ENCODE results near the gene RUNX2. TPM values are rescaled to one million over a fixed set of nuclear protein-coding genes. Genes with fewer than 3 reads are reported as not detected.

The RUNX2 gene
- total and polyA plus RNA-seq, 8 donors: 0.09 to 3.8 (median 0.35) TPM

DNA sequence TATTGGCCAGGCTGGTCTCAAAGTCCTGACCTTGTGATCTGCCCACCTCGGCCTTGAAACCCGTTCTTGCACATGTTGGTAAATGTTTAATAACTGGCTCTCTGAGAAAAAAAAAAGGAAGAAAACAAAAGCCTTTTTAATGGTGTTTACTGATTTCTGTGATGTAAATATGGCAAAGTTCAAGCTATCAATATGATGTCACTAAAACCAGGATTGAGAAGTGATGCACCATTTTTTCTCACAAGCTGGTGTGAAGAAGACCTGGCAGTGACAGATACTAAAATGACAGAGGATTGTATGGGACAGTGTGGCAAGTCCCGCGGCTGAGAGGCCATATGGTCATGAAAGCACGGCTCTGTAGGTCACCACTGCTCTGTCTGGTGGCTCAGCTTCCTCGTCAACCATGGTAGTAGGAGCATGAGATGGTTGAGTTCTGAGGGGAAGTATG, 245.9 kb downstream of the RUNX2 start:
- intact Hi-C loops (cut with DNase I): no loop called here
- FAIRE-seq (no peak), ATAC-seq (no peak), DNase-seq (no peak)
- TF ChIP-seq, protein P1, sequence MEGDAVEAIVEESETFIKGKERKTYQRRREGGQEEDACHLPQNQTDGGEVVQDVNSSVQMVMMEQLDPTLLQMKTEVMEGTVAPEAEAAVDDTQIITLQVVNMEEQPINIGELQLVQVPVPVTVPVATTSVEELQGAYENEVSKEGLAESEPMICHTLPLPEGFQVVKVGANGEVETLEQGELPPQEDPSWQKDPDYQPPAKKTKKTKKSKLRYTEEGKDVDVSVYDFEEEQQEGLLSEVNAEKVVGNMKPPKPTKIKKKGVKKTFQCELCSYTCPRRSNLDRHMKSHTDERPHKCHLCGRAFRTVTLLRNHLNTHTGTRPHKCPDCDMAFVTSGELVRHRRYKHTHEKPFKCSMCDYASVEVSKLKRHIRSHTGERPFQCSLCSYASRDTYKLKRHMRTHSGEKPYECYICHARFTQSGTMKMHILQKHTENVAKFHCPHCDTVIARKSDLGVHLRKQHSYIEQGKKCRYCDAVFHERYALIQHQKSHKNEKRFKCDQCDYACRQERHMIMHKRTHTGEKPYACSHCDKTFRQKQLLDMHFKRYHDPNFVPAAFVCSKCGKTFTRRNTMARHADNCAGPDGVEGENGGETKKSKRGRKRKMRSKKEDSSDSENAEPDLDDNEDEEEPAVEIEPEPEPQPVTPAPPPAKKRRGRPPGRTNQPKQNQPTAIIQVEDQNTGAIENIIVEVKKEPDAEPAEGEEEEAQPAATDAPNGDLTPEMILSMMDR (IDR thresholded peaks at IDR 0.05): no peak
- Histone ChIP-seq H3K27me3 (no peaks in the 10 kb centered on the region), H3K36me3 (no peaks in the 10 kb centered on the region), H3K4me3 (no peak overlapping the region), H3K9me3 (no peaks in the 10 kb centered on the region), H3K4me1 (no peaks in the 10 kb centered on the region), H3K27ac (no peak overlapping the region)
- 64 to 66% methylated on average over 6 of the region's 6 CpGs for WGBS, 2 donors

DNA sequence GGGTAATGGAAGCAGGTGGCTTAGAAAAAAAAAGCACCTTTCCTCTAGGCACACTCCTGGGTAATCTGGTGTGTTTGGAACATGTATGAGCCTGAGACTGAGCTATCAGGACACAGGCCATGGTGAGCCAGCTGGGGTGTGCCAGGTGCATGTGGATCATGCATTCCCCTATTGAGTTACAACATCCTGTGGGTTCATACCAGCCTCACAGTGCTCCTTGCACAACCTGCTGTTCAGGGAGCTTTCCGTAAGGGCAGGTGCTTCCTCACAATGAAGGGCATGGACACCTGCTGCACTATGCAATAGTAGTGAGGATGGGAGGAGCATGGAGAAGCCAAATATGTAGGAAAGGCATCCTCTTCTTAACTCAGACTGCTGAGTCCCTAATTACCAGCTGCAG, 246.8 kb downstream of the RUNX2 start:
- no peak overlapping the region for H3K27ac ChIP-seq
- WGBS, 2 donors: 89 to 100% methylated on average over 1 of the region's 1 CpG
- no peak for ATAC-seq
- H3K4me1 ChIP-seq: no peaks in the 10 kb centered on the region
- H3K36me3 ChIP-seq: no peaks in the 10 kb centered on the region
- H3K4me3 ChIP-seq: no peak overlapping the region
- no peak for FAIRE-seq
- H3K9me3 ChIP-seq: no peaks in the 10 kb centered on the region
- intact Hi-C loops (cut with DNase I): no loop called here
- no peaks in the 10 kb centered on the region for H3K27me3 ChIP-seq
- TF ChIP-seq, protein P1 (IDR thresholded peaks at IDR 0.05): no peak
- no peak for DNase-seq

DNA sequence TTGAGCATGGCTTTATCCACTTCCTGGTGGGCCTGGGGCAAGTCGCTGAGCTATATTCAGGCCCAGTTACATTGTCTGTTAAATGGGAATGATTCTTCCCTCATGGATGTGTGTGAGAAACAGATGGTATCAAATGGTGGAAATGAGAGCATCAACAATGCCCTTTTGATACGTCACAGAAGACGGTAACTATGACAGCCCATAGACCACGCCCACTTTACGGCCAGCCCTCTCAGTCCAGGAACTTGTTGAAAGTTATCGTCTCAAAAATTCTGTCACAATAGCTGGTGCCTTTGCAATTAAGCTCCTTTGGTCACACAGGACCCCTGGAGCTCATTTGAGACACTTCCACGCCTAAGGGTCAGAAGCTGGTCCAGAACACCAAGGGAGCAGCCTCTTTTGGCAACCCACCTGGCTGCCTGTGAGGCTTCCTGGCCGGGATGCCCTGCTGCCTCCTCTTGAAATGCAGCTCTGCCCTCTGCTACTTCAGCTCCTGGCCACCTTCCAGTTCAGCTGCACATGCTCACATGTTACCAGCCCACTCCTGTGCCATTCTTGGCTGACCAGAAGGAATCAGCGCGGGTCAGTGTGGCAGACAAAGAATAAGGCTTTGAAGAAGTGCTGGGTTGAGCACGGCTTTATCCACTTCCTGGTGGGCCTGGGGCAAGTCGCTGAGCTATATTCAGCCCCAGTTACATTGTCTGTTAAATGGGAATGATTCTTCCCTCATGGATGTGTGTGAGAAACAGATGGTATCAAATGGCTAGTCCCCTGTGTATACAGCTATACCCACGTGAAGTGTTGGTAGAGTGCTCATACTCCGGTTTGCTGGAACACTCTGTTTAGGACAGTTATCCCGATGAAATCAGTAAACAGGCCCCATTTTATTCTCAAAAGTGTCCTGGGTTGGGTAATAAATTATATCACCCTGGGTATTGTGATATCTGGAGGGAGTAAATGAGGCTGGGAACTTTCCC, 248.8 kb downstream of the RUNX2 start:
- H3K36me3 ChIP-seq: no peaks in the 10 kb centered on the region
- H3K4me1 ChIP-seq: no peaks in the 10 kb centered on the region
- H3K9me3 ChIP-seq: peaks cover 0 to 3% (median 0%) of the 10 kb centered on the region in 4 donors
- DNase-seq (no peak), ATAC-seq (no peak), FAIRE-seq (no peak)
- 82 to 90% methylated on average over 15 of the region's 15 CpGs for WGBS, 2 donors
- H3K27ac ChIP-seq: no peak overlapping the region
- no peak overlapping the region for H3K4me3 ChIP-seq
- TF ChIP-seq, protein P1 (IDR thresholded peaks at IDR 0.05): no peak
- no peaks in the 10 kb centered on the region for H3K27me3 ChIP-seq
- intact Hi-C loops (cut with DNase I): no loop called here

DNA sequence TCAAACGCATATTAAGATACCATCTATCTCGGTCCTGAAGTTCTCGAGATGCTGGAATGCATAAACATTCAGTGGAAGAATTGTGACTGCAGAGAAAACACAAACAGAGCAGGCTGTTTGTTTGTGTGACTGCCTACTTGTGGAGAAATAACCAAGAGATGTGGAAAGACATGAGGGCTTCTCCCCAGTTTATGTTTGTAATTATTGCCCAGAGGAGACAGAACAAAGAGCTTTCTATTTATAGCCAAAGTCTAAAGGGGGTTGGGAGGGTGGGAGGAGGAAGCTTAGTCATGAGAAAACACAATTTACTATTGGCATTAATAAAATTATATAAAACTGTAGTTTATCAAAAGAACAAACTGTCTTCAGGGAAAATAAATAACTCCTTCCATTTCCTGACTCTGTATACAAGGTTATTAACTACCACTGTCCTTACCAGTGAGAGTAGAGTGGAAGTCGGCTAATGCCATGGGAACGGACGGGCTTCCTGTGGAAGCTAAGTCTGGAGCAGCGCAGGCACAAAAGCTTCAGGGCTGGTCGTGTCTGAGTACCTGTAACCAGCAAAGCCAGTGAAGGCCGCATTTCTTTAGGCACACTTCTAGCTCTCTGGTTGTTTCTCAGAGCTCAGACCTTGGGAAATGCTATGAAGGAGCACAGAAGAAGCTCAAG, 249.8 kb downstream of the RUNX2 start:
- no peaks in the 10 kb centered on the region for H3K4me1 ChIP-seq
- no peak overlapping the region for H3K27ac ChIP-seq
- WGBS, 2 donors: 53 to 70% methylated on average over 9 of the region's 9 CpGs
- H3K27me3 ChIP-seq: no peaks in the 10 kb centered on the region
- TF ChIP-seq, protein P1 (IDR thresholded peaks at IDR 0.05): no peak
- intact Hi-C loops (cut with DNase I): no loop called here
- FAIRE-seq (no peak), DNase-seq (no peak), ATAC-seq (peak in 1 of 4 donors; percentile 38)
- peaks cover 0 to 3% (median 0%) of the 10 kb centered on the region in 4 donors for H3K9me3 ChIP-seq
- no peak overlapping the region for H3K4me3 ChIP-seq
- no peaks in the 10 kb centered on the region for H3K36me3 ChIP-seq

Data from pancreas (tissue), 10 donors.